H1 (cell line): Measurements from ENCODE around the gene PPP4R4. TPM values are rescaled to one million over a fixed set of nuclear protein-coding genes. Genes with fewer than 3 reads are reported as not detected.

Experiments
- EGR1 ChIP-seq: IDR thresholded peaks from 2 replicates; pipeline ENCODE4 v1.6.1; 2011; ENCODE audit warnings: low read depth, low read length, borderline replicate concordance
- PHF8 ChIP-seq: fragments of 200-600 bp; sonication (generic); conservative IDR thresholded peaks from 2 replicates; pipeline ENCODE4 v1.7.1; 2012; ENCODE audit warnings: low read depth, mild to moderate bottlenecking, inconsistent platforms, low read length, moderate library complexity
- polyA plus RNA-seq, 7 experiments: library from polyadenylated mRNA; depleted of rRNA in 3 of 7; stranded (reverse) in 5 of 7; unstranded in 2 of 7; fragments of >200 nt in 5 of 7; fragments of 200-250 nt in 2 of 7; gene quantifications; 1 replicate in 5 of 7; 2 replicates in 1 of 7; 4 replicates in 1 of 7; pipeline versions ENCODE4 v1.2.1 to v1.2.3, GENCODE V29; 2011 to 2013; ENCODE audit warnings: missing spikeins in 2 of 7, mixed read lengths in 2 of 7
- total RNA-seq: library from RNA; stranded (reverse); fragmentation: NEBNext Ultra II Directional; extraction: Animal tissue kit (Norgen Biotek cat#: 25700); gene quantifications from 2 replicates; pipeline ENCODE4 v1.2.1, GENCODE V29; 2021

PPP4R4 gene
- total and polyA plus RNA-seq, 2 of the 8 experiments (the other 6 are each of a cell fraction or from before 2014, with no cell fraction given) = 3.3 to 9.6 TPM

DNA sequence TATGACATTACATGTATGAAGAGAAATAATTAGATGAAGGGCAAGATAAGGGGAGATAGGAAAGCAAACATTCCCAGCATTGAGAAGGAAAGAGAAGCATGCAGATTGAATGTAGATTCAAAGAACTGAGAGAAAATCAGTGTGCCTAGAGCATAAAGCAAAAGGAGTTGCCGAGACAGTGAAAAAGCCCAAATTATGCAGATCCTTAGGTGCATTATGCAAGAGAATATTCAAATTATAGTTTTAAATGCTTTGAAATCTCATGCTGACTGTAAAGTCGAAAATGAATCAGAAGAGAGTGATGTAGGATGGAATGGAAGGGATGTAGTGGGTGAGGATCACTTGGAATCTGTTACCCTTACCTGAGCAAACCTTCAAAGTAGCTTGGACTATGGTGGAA, 49.9 kb downstream of the PPP4R4 start (continued):
- TF ChIP-seq PHF8 (no peak), EGR1 (no peak)
